ENCODE data around the gene GUCY2D.

Gene GUCY2D

DNA sequence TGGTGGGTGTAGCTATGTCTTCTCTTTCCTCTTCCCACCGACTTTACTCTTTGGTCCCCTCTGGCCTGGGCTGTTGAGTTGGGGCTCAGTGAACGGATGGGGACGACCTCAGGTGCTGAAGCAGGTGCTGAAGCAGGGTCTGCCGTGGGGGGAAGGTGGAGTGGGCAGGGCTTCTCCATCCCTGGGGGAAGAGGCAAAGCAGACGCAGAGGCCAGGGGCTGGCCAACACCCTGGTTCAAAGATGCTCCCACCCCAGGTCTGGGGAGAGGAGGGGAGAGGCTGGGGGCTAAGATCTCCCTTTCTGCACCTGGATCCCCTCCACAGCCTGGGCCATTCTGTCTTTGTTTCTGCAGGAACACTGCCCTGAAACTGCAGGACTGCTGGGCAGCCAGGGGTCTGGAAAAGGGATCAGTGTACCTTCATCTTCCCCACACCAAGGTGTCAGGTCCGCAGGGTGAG is 62.2 kb downstream of the GUCY2D start:
- DNase-seq (ENCODE audit: low read depth): no peak

GRCh38 chr17:8066841-8067775 is 64.7 kb downstream of the GUCY2D start:
- no peak for DNase-seq (ENCODE audit: low read depth)

DNA sequence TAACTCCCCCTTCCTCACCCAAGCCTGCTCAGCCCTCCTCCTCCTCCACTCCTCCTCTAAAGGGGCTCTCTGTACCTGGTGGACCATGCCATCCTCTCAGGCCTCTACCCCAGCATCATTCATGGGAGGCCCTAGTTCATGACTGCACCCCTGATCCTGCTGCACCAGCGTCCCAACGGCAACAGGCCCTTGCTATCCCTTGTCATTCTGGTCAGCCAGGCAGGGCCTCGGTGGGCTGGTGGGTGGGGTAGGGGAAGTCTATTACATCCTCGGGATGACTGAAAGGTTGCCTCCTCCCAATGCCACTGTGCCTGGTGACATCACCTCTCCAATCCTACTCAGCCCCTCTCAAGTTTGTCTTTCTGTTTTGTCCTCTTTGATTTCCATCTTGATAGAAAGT is 65.4 kb downstream of the GUCY2D start:
- no peak for DNase-seq (ENCODE audit: low read depth)

DNA sequence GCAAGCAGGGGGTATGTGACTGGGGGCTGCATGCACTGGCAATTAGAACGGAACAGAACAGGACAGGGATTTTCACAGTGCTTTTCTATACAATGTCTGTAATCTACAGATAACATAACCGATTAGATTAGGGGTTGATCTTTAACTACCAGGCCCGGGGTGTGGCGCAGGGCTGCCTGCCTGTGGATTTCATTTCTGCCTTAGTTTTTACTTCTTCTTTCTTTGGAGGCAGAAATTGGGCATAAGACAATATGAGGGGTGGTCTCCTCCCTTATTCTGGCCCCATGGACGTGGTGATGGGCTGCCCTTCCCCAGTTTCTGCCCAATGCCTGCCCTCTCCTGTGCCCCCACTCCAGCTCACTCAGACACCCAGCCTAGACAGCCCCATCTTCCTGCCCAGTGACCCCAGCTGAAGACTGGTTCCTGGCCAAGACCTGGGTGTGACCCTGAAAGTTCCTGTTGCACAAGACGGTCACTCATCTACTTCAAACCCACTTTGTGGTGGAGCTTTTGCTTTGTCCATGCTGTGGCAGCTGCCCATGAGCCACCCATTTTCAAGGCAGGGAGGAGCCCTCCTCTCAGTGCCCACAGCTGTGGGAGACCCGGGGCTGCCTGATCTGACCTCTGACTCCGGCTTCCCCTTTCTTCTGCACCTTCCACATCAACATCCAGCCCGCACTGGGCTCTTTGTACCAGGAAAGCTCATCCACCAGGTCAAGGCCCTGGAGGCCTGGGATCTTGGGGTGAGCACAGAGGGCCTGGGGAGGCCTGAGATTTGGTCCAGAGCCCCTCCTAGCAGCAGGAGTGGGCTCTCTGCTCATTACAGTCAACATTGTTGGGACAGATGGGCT is 66.5 kb downstream of the GUCY2D start:
- no peak for DNase-seq (ENCODE audit: low read depth)

DNA sequence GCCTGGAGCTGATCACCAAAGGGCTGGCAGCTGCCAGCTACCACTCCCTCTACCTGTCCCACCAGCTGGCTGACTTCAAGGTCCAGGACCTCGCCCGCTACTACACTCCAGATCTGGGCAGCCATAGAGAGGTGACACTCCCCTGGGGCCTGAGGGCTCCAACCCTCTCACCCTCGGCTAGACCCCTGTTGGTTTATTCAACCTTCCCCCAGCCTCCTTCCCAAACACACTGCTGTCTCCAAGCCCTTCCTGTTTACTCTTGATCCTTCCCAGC is 67.1 kb downstream of the GUCY2D start:
- no peak for DNase-seq (ENCODE audit: low read depth)
